CD4-positive, alpha-beta T cell treated with Interleukin-12 subunit alpha and Interleukin-12 subunit beta, for 1 hour (primary cell): Measurements from ENCODE around the gene RPS19.
"Not testable (repeated sequence)": the region's sequence is repeated elsewhere in the genome, so short reads cannot be mapped to it uniquely, and the experiment has no call there.

Experiments used
- DNase-seq: peaks from one replicate; pipeline ENCODE4 v3.0.0-alpha.2; 2020

Gene RPS19

GRCh38 chr19:41902594-41902993, 42.5 kb downstream of the RPS19 start:
- no peak for DNase-seq

- no peak for DNase-seq
Measured at GRCh38 chr19:41903193-41903953, 43.3 kb downstream of the RPS19 start.

GRCh38 chr19:41904118-41904870, 44.2 kb downstream of the RPS19 start:
- DNase-seq = no peak

GRCh38 chr19:41905273-41906002, 45.4 kb downstream of the RPS19 start:
- DNase-seq = no peak

- no peak for DNase-seq
Measured at GRCh38 chr19:41906271-41906670, 46.2 kb downstream of the RPS19 start.

GRCh38 chr19:41906916-41907680, 47.0 kb downstream of the RPS19 start:
- no peak for DNase-seq

- DNase-seq = no peak
Measured at GRCh38 chr19:41907994-41908615, 48.0 kb downstream of the RPS19 start.

- no peak for DNase-seq
Measured at GRCh38 chr19:41908724-41909464, 48.8 kb downstream of the RPS19 start.

- no peak for DNase-seq
Measured at GRCh38 chr19:41909706-41910105, 49.7 kb downstream of the RPS19 start.

GRCh38 chr19:41910240-41910991, 50.4 kb downstream of the RPS19 start:
- DNase-seq = no peak

- DNase-seq = no peak
Measured at GRCh38 chr19:41910992-41911888, 51.2 kb downstream of the RPS19 start.

GRCh38 chr19:41911889-41912731, 52.1 kb downstream of the RPS19 start:
- no peak for DNase-seq

- DNase-seq = no peak
Measured at GRCh38 chr19:41912899-41913537, 53.0 kb downstream of the RPS19 start.

GRCh38 chr19:41913538-41914423, 53.7 kb downstream of the RPS19 start:
- DNase-seq = no peak

GRCh38 chr19:41914424-41914834, 54.4 kb downstream of the RPS19 start:
- DNase-seq = not testable (repeated sequence)

GRCh38 chr19:41915021-41915775, 55.1 kb downstream of the RPS19 start:
- no peak for DNase-seq
